Calu3 (cell line): ENCODE measurements around the gene GOLGA6D. TPM values are rescaled to one million over a fixed set of nuclear protein-coding genes. Genes with fewer than 3 reads are reported as not detected.
"Not testable (repeated sequence)": the region's sequence is repeated elsewhere in the genome, so short reads cannot be mapped to it uniquely, and the experiment has no call there.

Source experiments
- BruUV-seq: library from RNA; stranded (reverse); fragments of 400-500 nt; replicated peaks from 2 replicates; lab custom pipeline; 2021; lab: Mats Ljungman, UMichigan
- CTCF ChIA-PET: fragments of 300-600 bp; sonication (Branson Sonifier 250); formaldehyde crosslinking; loops from one replicate; lab custom pipeline; 2022; ENCODE audit warnings: antibody characterized with exemption; lab: Charles Lee
- DNase-seq: peaks from one replicate; pipeline ENCODE4 v3.0.0; 2022
- H3K27ac Mint-ChIP-seq: one replicate; pipeline ENCODE4 v1.8.0; 2022; ENCODE audit warnings: mixed read lengths; ENCODE audit not compliant: unreplicated experiment
- H3K27me3 Mint-ChIP-seq: one replicate; pipeline ENCODE4 v1.8.0; 2022; ENCODE audit warnings: mixed read lengths; ENCODE audit not compliant: unreplicated experiment
- H3K36me3 Mint-ChIP-seq: one replicate; pipeline ENCODE4 v1.8.0; 2022; ENCODE audit warnings: mild to moderate bottlenecking, moderate library complexity, mixed read lengths; ENCODE audit not compliant: insufficient read depth, unreplicated experiment
- H3K4me1 Mint-ChIP-seq: one replicate; pipeline ENCODE4 v1.8.0; 2022; ENCODE audit warnings: mild to moderate bottlenecking, low read depth, mixed read lengths; ENCODE audit not compliant: unreplicated experiment
- H3K4me3 Mint-ChIP-seq: one replicate; pipeline ENCODE4 v1.8.0; 2022; ENCODE audit warnings: mild to moderate bottlenecking, low read depth, moderate library complexity, mixed read lengths; ENCODE audit not compliant: unreplicated experiment
- H3K9me3 Mint-ChIP-seq: one replicate; pipeline ENCODE4 v1.8.0; 2022; ENCODE audit warnings: low read depth, mixed read lengths; ENCODE audit not compliant: unreplicated experiment
- intact Hi-C: fragments of 100-400 bp; cut with micrococcal nuclease; formaldehyde crosslinking; loops from one replicate; pipeline ENCODE4 v1.10.0; 2022; ENCODE audit not compliant: unreplicated experiment
- total RNA-seq: library from RNA; stranded (reverse); gene quantifications from 2 replicates; pipeline ENCODE4 v1.2.3, GENCODE V29; 2022
- TF ChIP-seq, protein P1 (sequence below): fragments of 200-600 bp; IDR thresholded peaks from one replicate; pipeline ENCODE4 v1.8.0; 2022; ENCODE audit warnings: antibody characterized with exemption; ENCODE audit not compliant: unreplicated experiment

The GOLGA6D gene
- total RNA-seq, 1 experiment from 2014 or later: not detected

GRCh38 chr15:75327491-75327890 lies 44.9 kb downstream of the GOLGA6D start:
- intact Hi-C loops: no loop called here
- DNase-seq: no peak
- H3K4me3 Mint-ChIP-seq: no peak overlapping the region
- H3K27me3 Mint-ChIP-seq: peaks cover 39% of the 10 kb centered on the region
- TF ChIP-seq, protein P1, sequence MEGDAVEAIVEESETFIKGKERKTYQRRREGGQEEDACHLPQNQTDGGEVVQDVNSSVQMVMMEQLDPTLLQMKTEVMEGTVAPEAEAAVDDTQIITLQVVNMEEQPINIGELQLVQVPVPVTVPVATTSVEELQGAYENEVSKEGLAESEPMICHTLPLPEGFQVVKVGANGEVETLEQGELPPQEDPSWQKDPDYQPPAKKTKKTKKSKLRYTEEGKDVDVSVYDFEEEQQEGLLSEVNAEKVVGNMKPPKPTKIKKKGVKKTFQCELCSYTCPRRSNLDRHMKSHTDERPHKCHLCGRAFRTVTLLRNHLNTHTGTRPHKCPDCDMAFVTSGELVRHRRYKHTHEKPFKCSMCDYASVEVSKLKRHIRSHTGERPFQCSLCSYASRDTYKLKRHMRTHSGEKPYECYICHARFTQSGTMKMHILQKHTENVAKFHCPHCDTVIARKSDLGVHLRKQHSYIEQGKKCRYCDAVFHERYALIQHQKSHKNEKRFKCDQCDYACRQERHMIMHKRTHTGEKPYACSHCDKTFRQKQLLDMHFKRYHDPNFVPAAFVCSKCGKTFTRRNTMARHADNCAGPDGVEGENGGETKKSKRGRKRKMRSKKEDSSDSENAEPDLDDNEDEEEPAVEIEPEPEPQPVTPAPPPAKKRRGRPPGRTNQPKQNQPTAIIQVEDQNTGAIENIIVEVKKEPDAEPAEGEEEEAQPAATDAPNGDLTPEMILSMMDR: no peak
- BruUV-seq: no TSS peak
- H3K9me3 Mint-ChIP-seq: no peaks in the 10 kb centered on the region
- CTCF ChIA-PET: no interaction called here
- H3K4me1 Mint-ChIP-seq: no peaks in the 10 kb centered on the region
- H3K36me3 Mint-ChIP-seq: no peaks in the 10 kb centered on the region
- no peak overlapping the region for H3K27ac Mint-ChIP-seq

GRCh38 chr15:75328493-75329314 lies 46.1 kb downstream of the GOLGA6D start:
- Mint-ChIP-seq H3K4me3 (no peak overlapping the region), H3K9me3 (no peaks in the 10 kb centered on the region), H3K36me3 (no peaks in the 10 kb centered on the region), H3K27me3 (peaks cover 38% of the 10 kb centered on the region), H3K27ac (no peak overlapping the region), H3K4me1 (no peaks in the 10 kb centered on the region)
- CTCF ChIA-PET: no interaction called here
- intact Hi-C loops: no loop called here
- TF ChIP-seq, protein P1: no peak
- no peak for DNase-seq
- BruUV-seq: no TSS peak

DNA sequence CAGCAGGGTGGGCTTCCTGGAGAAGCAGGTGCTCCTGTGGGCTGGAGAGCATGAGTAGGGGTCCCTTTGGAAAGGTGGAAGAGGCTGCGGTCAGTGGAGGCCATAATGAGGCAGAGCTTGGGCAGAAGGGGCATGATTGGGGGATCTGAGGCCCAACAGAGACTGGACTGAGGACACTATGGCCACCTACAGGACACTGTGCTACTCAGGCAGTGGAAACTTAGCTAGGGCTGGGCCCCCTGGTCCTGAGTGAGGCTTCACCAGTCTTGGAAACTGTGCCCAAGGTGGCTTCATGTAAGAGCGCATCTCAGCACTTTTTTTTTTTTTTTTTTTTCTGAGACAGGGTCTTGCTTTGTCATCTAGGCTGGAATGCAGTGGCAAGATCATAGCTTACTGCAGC lies 46.9 kb downstream of the GOLGA6D start:
- no peak for DNase-seq
- no TSS peak for BruUV-seq
- Mint-ChIP-seq H3K4me3 (no peak overlapping the region), H3K27me3 (peaks cover 30% of the 10 kb centered on the region), H3K27ac (no peak overlapping the region), H3K9me3 (no peaks in the 10 kb centered on the region), H3K36me3 (no peaks in the 10 kb centered on the region), H3K4me1 (no peaks in the 10 kb centered on the region)
- TF ChIP-seq, protein P1: no peak
- CTCF ChIA-PET: interaction anchor here (0.6 to 0.7 kb wide), 2 partner anchors 43 to 356 kb away, joined by 3 to 4 read pairs; no protein-coding TSS in a partner anchor
- intact Hi-C loops: no loop called here

GRCh38 chr15:75332093-75332492 lies 49.5 kb downstream of the GOLGA6D start:
- BruUV-seq, H3K4me1 Mint-ChIP-seq, H3K4me3 Mint-ChIP-seq, intact Hi-C loops, DNase-seq, H3K9me3 Mint-ChIP-seq, CTCF ChIA-PET, H3K27ac Mint-ChIP-seq: not testable (repeated sequence)
- Mint-ChIP-seq H3K27me3 (peaks cover 28% of the 10 kb centered on the region), H3K36me3 (peaks cover 18% of the 10 kb centered on the region)

GRCh38 chr15:75333654-75334419 lies 51.2 kb downstream of the GOLGA6D start:
- CTCF ChIA-PET: interaction anchor here (0.6 kb wide), 1 partner anchor 118 kb away, joined by 3 read pairs; the partner anchor contains the start of gene SIN3A
- DNase-seq, H3K9me3 Mint-ChIP-seq, H3K4me1 Mint-ChIP-seq, H3K27ac Mint-ChIP-seq, H3K4me3 Mint-ChIP-seq, BruUV-seq, intact Hi-C loops: not testable (repeated sequence)
- Mint-ChIP-seq H3K27me3 (peaks cover 14% of the 10 kb centered on the region), H3K36me3 (peaks cover 18% of the 10 kb centered on the region)
